Activated B cell treated with CpG ODN at 0.5 μM for 24 hours (primary cell): ENCODE data around the gene CIT. TPM values are rescaled to one million over a fixed set of nuclear protein-coding genes. Genes with fewer than 3 reads are reported as not detected.

Experiments
- ATAC-seq: fragments of 200-7000 bp; cut with Tn5 transposase; one replicate; pipeline ENCODE4 v1.10.0; 2021; ENCODE audit warnings: low read depth, mild to moderate bottlenecking, moderate library complexity
- CTCF ChIA-PET: fragments of 350-600 bp; sonication (Branson Sonifier 250); formaldehyde crosslinking; loops from one replicate; lab custom pipeline; 2021; ENCODE audit warnings: antibody characterized with exemption; lab: Charles Lee
- POLR2A ChIA-PET: fragments of 350-600 bp; sonication (Branson Sonifier 250); formaldehyde crosslinking; loops from one replicate; lab custom pipeline; 2021; ENCODE audit warnings: antibody characterized with exemption; lab: Charles Lee
- DNase-seq: peaks from one replicate; pipeline ENCODE4 v3.0.0; 2022
- H3K27ac Mint-ChIP-seq: one replicate; pipeline ENCODE4 v1.8.0; 2020; ENCODE audit warnings: mixed read lengths
- H3K27me3 Mint-ChIP-seq: one replicate; pipeline ENCODE4 v1.8.0; 2021; ENCODE audit warnings: mixed read lengths
- H3K36me3 Mint-ChIP-seq: one replicate; pipeline ENCODE4 v1.8.0; 2021; ENCODE audit warnings: low read depth, mixed read lengths
- H3K4me1 Mint-ChIP-seq: one replicate; pipeline ENCODE4 v1.8.0; 2021; ENCODE audit warnings: mixed read lengths
- H3K4me3 Mint-ChIP-seq: one replicate; pipeline ENCODE4 v1.8.0; 2020; ENCODE audit warnings: mild to moderate bottlenecking, mixed read lengths
- H3K9me3 Mint-ChIP-seq: one replicate; pipeline ENCODE4 v1.8.0; 2020; ENCODE audit warnings: mixed read lengths
- CTCF ChIP-seq: fragments of 200-600 bp; IDR thresholded peaks from one replicate; pipeline ENCODE4 v1.8.0; 2022; ENCODE audit warnings: antibody characterized with exemption, mild to moderate bottlenecking
- intact Hi-C: fragments of 100-400 bp; cut with micrococcal nuclease; formaldehyde crosslinking; loops from one replicate; pipeline ENCODE4 v1.15.1; 2024
- total RNA-seq: library from RNA; stranded (reverse); gene quantifications from 2 replicates; pipeline ENCODE4 v1.2.3, GENCODE V29; 2022

CIT gene
- total RNA-seq, 1 donor from 2014 or later: 6.1 TPM

GRCh38 chr12:119784673-119785072 lies 92.4 kb downstream of the CIT start:
- POLR2A ChIA-PET: no interaction called here
- CTCF ChIA-PET: no interaction called here
- no peak for TF ChIP-seq CTCF
- no peak overlapping the region for H3K27ac Mint-ChIP-seq
- H3K27me3 Mint-ChIP-seq: no peaks in the 10 kb centered on the region
- no peak overlapping the region for H3K4me3 Mint-ChIP-seq
- intact Hi-C loops: loop anchor here (5.0 kb wide), 1 partner anchor 117 kb away; the partner anchor contains the start of gene PRKAB1
- ATAC-seq: no peak
- H3K9me3 Mint-ChIP-seq: peaks cover 4% of the 10 kb centered on the region
- no peak for DNase-seq
- H3K36me3 Mint-ChIP-seq: no peaks in the 10 kb centered on the region
- H3K4me1 Mint-ChIP-seq: no peaks in the 10 kb centered on the region

- POLR2A ChIA-PET: no interaction called here
- H3K27me3 Mint-ChIP-seq: no peaks in the 10 kb centered on the region
- no peak for TF ChIP-seq CTCF
- no peak overlapping the region for H3K27ac Mint-ChIP-seq
- peaks cover 4% of the 10 kb centered on the region for H3K9me3 Mint-ChIP-seq
- H3K4me3 Mint-ChIP-seq: no peak overlapping the region
- intact Hi-C loops: loop anchor here (5.0 kb wide), 1 partner anchor 116 kb away; the partner anchor contains the start of gene PRKAB1
- DNase-seq (no peak), ATAC-seq (no peak)
- H3K36me3 Mint-ChIP-seq: no peaks in the 10 kb centered on the region
- CTCF ChIA-PET: no interaction called here
- H3K4me1 Mint-ChIP-seq: no peaks in the 10 kb centered on the region
Measured at GRCh38 chr12:119783787-119784186, 93.3 kb downstream of the CIT start.

- CTCF ChIA-PET: interaction anchor here (0.7 to 1.4 kb wide), 3 partner anchors 99 to 115 kb away, joined by 4 read pairs; partner anchors contain the start of gene PRKAB1
- POLR2A ChIA-PET: interaction anchor here (0.5 kb wide), 1 partner anchor 1124 kb away, joined by 4 read pairs; no protein-coding TSS in a partner anchor
- TF ChIP-seq CTCF: no peak
Measured at GRCh38 chr12:119781804-119782203, 95.3 kb downstream of the CIT start.

GRCh38 chr12:119780786-119781434 lies 96.2 kb downstream of the CIT start:
- H3K27ac Mint-ChIP-seq: no peak overlapping the region
- no peaks in the 10 kb centered on the region for H3K36me3 Mint-ChIP-seq
- intact Hi-C loops: loop anchor here (5.0 kb wide), 1 partner anchor 114 kb away; the partner anchor contains the start of gene PRKAB1
- DNase-seq: no peak
- ATAC-seq: no peak
- H3K27me3 Mint-ChIP-seq: no peaks in the 10 kb centered on the region
- H3K9me3 Mint-ChIP-seq: peaks cover 4% of the 10 kb centered on the region
- H3K4me1 Mint-ChIP-seq: no peaks in the 10 kb centered on the region
- H3K4me3 Mint-ChIP-seq: no peak overlapping the region
- no peak for TF ChIP-seq CTCF
- ChIA-PET POLR2A (no interaction called here), CTCF (interaction anchor here (1.0 to 1.4 kb wide), 4 partner anchors 9 to 123 kb away, joined by 3 to 4 read pairs (median 4); partner anchors contain the start of gene PRKAB1)

More at GRCh38 chr12:119781804-119782203, 95.3 kb downstream of the CIT start:
- Mint-ChIP-seq H3K27me3 (no peaks in the 10 kb centered on the region), H3K36me3 (no peaks in the 10 kb centered on the region), H3K9me3 (peaks cover 4% of the 10 kb centered on the region), H3K4me1 (no peaks in the 10 kb centered on the region), H3K27ac (no peak overlapping the region), H3K4me3 (no peak overlapping the region)
- DNase-seq (no peak), ATAC-seq (no peak)
- intact Hi-C loops: loop anchor here (5.0 kb wide), 1 partner anchor 115 kb away; the partner anchor contains the start of gene PRKAB1

GRCh38 chr12:119775246-119775895 lies 101.7 kb downstream of the CIT start:
- H3K9me3 Mint-ChIP-seq: no peaks in the 10 kb centered on the region
- H3K36me3 Mint-ChIP-seq: no peaks in the 10 kb centered on the region
- DNase-seq: no peak
- no peaks in the 10 kb centered on the region for H3K27me3 Mint-ChIP-seq
- POLR2A ChIA-PET: no interaction called here
- no peak overlapping the region for H3K4me3 Mint-ChIP-seq
- no peaks in the 10 kb centered on the region for H3K4me1 Mint-ChIP-seq
- no peak for ATAC-seq
- TF ChIP-seq CTCF: no peak
- intact Hi-C loops: no loop called here
- H3K27ac Mint-ChIP-seq: no peak overlapping the region
- CTCF ChIA-PET: no interaction called here
